HG03378 (cell line): ENCODE results near the gene CCNB1.
A peak's percentile ranks its signal among the peaks of the same experiment; 100 is the strongest.
"Not testable (repeated sequence)": the region's sequence is repeated elsewhere in the genome, so short reads cannot be mapped to it uniquely, and the experiment has no call there.

Source experiments
- ATAC-seq: cut with Tn5 transposase; IDR thresholded peaks from one replicate; pipeline ENCODE4 v1.9.1; 2021; ENCODE audit warnings: mild to moderate bottlenecking, moderate library complexity; ENCODE audit not compliant: unreplicated experiment

CCNB1 gene

GRCh38 chr5:69181659-69182293, 14.8 kb downstream of the CCNB1 start:
- ATAC-seq: not testable (repeated sequence)

- no peak for ATAC-seq
Observed at GRCh38 chr5:69184621-69185020, 17.7 kb downstream of the CCNB1 start.

- no peak for ATAC-seq
Observed at GRCh38 chr5:69187342-69187741, 20.4 kb downstream of the CCNB1 start.

DNA sequence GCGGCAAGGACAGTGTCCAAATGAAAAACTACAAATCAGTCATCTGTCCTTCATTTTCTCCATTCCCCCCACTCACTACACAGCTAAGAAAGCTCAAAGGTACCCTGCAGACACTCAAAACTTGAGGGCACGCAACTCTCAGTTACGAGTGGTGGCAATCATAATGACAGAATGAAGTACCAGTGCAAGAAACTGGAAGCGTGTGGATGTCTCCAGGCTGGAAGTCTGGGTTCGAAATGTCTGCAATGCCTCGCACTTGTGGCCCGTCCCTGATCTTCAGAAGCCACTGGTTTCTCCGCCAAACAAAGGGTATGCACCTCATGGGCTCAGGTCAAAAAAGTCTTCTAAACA, 21.8 kb downstream of the CCNB1 start:
- ATAC-seq: no peak

- peak; percentile 81 for ATAC-seq
Observed at GRCh38 chr5:69189162-69190086, 22.5 kb downstream of the CCNB1 start, which contains the start of gene CENPH. Gene CENPH, plus strand, starts transcription at chr5:69189583. Its CDS starts 52 bp downstream, at chr5:69189635.

GRCh38 chr5:69202497-69202896, 35.5 kb downstream of the CCNB1 start:
- ATAC-seq: no peak

DNA sequence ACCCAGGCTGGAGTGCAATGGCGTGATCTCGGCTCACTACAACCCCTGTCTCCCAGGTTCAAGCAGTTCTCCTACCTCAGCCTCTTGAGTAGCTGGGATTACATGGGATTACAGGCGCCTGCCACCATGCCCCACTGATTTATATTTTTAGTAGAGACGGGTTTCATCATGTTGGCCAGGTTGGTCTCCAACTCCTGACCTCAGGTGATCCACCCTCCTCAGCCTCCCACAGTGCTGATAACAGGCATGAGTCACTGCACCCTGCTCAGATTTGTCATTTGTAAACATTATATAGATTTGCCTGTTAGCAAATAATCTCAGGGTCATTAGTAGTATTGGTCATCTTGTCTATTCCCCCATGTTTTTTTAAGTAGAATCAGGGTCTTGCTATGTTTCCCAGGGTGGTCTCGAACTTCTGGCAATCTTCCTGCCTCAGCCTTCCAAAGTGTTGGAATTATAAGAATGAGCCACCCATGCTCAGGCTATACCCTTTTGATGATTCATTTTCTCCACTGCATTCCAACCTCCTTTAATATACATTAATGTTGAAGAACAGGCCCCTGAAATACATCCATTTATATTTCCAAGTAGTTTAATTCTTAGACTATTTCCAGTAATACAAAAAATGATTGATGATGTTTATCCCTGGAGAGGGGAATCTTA, 39.7 kb downstream of the CCNB1 start:
- ATAC-seq: no peak

GRCh38 chr5:69209602-69210001, 42.7 kb downstream of the CCNB1 start:
- ATAC-seq: no peak

- no peak for ATAC-seq
Observed at GRCh38 chr5:69211200-69211599, 44.2 kb downstream of the CCNB1 start.

DNA sequence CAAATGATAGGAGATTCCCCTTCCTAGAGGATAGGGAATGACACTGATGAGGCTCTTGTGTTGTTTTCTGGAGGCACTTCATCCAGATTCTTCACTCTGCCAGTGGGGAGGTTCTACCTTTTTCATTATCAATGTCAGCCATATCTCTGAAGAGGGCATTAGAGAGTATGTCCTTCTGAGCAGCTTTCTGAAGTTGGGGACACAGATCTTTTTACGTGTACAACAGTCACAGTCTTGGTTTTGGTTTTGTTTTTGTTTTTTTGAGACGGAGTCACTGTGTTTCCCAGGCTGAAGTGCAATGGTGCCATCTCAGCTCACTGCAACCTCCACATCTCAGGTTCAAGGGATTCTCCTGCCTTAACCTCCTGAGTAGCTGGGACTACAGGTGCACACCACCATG, 45.1 kb downstream of the CCNB1 start:
- ATAC-seq: no peak

DNA sequence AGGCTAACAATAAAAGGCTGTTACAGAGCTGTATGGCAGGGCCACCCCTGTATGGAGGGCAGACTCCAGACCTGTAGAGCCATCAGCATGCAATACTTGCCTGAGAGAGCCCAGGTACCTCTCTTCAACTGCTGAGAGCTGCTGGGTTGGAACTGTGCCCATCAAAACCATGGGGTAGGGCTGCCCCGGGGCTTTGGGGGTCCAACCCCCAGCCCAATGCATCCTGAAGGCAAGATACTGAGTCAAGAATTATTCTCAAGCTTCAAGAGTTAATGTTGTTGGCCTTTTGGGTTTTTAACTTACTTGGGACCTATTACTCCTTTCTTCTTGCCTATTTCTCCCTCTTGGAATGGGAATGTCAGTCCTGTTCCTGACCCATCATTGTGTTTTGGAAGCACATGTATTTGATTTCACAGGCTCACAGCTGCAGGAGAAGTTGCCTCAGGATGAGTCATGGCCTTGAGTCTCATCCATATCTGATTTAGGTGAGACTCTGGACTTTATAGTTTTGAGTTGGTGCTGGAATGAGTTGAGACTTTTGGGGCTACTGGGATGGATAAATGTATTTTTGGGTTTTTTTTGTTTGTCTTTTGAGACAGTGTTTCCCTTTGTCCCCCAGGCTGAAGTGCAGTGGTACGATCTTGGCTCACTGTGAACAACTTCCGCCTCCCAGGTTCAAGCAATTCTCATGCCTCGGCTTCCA, 46.7 kb downstream of the CCNB1 start:
- no peak for ATAC-seq

GRCh38 chr5:69217151-69217511, 50.2 kb downstream of the CCNB1 start:
- ATAC-seq: no peak

DNA sequence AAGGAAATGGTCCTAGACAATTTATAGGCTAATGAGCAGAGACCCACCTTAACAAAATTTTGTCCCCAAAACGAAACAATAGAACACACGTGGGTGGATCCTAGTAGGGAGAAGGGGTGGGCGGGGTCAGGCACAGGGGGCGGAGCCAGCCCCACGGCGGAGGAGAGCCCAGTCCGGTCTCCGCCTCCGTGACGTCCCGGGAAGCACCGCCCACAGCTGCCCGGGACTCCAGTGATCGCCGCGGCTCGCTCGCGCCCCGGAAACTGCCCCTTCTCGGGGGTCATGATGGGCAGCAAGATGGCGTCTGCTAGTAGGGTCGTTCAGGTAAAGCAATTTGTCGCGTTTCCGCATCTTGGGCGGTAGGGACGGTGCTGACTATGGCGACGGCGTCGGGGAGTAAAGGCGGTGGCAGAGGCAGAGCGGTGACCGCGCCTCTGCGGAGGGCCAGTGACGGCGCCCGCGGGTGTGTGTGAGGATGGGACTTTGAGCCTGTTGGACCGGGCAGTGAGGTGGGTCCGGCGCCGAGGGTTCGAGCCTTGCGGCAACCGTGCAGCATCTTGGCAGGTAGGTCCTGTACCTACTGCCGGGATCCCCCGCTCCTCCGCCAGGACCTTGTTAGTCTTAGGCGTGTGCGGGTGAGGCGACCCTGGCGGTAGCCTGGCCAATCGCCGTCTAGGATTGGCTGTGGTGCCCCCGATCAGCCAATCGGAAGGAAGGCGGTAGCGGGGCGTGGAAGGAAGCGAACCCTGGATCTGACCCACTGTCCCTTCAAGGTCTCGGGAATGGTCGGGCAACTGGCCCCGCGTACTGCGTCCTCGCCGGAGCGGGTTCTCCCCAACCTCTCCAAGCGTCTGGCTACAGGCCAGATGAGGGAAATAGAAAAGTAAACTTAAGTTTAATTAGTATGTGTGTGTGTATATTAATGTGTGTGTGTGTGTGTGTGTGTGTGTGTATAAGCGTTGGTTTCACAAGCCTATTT, 50.9 kb downstream of the CCNB1 start:
- peak; percentile 79 for ATAC-seq

DNA sequence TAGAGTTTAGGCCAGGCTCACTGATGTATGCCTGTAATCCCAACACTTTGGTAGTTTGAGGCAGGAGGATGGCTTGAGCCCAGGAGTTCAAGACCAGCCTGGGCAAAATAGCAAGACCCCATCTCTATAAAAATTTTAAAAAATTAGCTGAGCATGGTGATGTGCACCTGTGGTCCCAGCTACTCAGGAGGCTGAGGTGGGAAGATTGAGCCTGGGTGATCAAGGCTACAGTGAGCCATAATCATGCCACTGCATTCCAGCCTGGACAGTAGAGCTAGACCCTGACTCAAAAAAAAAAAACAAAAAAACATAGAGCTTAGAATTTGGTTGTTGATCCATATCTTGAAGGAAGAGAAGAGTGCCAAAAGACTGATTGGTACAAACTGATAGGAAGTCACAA, 53.0 kb downstream of the CCNB1 start:
- ATAC-seq: no peak

DNA sequence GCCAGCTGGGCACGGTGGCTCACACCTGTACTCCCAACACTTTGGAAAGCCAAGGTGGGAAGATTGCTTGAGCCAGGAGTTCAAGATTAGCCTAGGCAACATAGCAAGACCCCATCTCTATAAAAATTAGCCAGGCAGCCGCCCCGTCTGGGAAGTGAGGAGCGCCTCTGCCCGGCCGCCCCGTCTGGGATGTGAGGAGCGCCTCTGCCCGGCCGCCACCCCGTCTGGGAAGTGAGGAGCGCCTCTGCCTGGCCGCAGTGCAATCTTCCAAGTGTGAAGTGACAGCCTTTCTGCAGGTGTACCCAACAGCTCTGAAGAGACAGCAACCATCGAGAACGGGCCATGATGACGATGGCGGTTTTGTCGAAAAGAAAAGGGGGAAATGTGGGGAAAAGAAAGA, 53.4 kb downstream of the CCNB1 start:
- not testable (repeated sequence) for ATAC-seq

DNA sequence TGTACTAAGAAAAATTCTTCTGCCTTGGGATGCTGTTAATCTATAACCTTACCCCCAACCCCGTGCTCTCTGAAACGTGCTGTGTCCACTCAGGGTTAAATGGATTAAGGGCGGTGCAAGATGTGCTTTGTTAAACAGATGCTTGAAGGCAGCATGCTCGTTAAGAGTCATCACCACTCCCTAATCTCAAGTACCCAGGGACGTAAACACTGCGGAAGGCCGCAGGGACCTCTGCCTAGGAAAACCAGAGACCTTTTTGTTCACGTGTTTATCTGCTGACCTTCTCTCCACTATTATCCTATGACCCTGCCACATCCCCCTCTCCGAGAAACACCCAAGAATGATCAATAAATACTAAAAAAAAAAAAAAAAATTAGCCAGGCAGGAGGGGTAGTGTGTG, 53.9 kb downstream of the CCNB1 start:
- ATAC-seq: not testable (repeated sequence)

- no peak for ATAC-seq
Observed at GRCh38 chr5:69224520-69224919, 57.6 kb downstream of the CCNB1 start.

DNA sequence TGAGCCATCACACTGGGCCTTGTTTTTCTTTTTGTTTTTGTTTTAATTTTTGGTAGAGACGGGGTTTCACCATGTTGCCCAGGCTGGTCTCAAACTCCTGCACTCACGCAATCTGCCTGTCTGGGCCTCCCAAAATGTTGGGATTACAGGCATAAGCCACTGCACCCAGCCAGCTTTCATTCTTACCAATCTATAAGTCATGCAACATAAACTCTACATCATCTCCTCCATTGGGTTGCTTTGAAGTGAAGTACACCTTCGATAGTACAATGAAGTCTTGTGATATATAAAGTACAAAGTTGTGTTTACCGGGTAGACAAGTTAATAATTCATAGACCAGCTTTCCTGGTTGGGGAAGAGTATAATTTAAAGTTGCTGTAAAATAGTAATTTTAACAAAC, 58.9 kb downstream of the CCNB1 start:
- ATAC-seq: no peak
